ENCODE measurements around the gene ARHGEF3.

The ARHGEF3 gene

GRCh38 chr3:56792193-56792592 is 9.6 kb downstream of the ARHGEF3 start:
- DNase-seq, result no peak

- DNase-seq, result no peak
Measured at GRCh38 chr3:56790016-56790821, 11.5 kb downstream of the ARHGEF3 start.

- no peak for DNase-seq
Measured at GRCh38 chr3:56789076-56789475, 12.7 kb downstream of the ARHGEF3 start.

GRCh38 chr3:56788521-56788920 is 13.2 kb downstream of the ARHGEF3 start:
- no peak for DNase-seq

GRCh38 chr3:56787784-56788256 is 13.9 kb downstream of the ARHGEF3 start:
- DNase-seq, result no peak

- no peak for DNase-seq
Measured at GRCh38 chr3:56787258-56787775, 14.4 kb downstream of the ARHGEF3 start.

GRCh38 chr3:56785499-56785898 is 16.2 kb downstream of the ARHGEF3 start:
- DNase-seq, result no peak

GRCh38 chr3:56784448-56785001 is 17.2 kb downstream of the ARHGEF3 start:
- no peak for DNase-seq

GRCh38 chr3:56783644-56784447 is 17.9 kb downstream of the ARHGEF3 start:
- DNase-seq, result peak; percentile 54

- no peak for DNase-seq
Measured at GRCh38 chr3:56782906-56783305, 18.8 kb downstream of the ARHGEF3 start.

- DNase-seq, result no peak
Measured at GRCh38 chr3:56782215-56782614, 19.5 kb downstream of the ARHGEF3 start.

GRCh38 chr3:56781762-56782161 is 20.0 kb downstream of the ARHGEF3 start:
- no peak for DNase-seq

- no peak for DNase-seq
Measured at GRCh38 chr3:56780936-56781335, 20.8 kb downstream of the ARHGEF3 start.

GRCh38 chr3:56778893-56779292 is 22.9 kb downstream of the ARHGEF3 start:
- DNase-seq, result no peak

- no peak for DNase-seq
Measured at GRCh38 chr3:56776556-56776950, 25.2 kb downstream of the ARHGEF3 start.

- DNase-seq, result no peak
Measured at GRCh38 chr3:56775838-56776555, 25.8 kb downstream of the ARHGEF3 start.

- no peak for DNase-seq
Measured at GRCh38 chr3:56775445-56775837, 26.3 kb downstream of the ARHGEF3 start.

GRCh38 chr3:56773986-56774385 is 27.8 kb downstream of the ARHGEF3 start:
- DNase-seq, result no peak

GRCh38 chr3:56772952-56773938 is 28.5 kb downstream of the ARHGEF3 start:
- no peak for DNase-seq

- no peak for DNase-seq
Measured at GRCh38 chr3:56771376-56771775, 30.4 kb downstream of the ARHGEF3 start.

GRCh38 chr3:56769116-56769707 is 32.5 kb downstream of the ARHGEF3 start:
- DNase-seq, result no peak
